GM13976 (cell line): Measurements from ENCODE around the gene TMEM140.

Source experiments
- DNase-seq: peaks from one replicate; pipeline ENCODE4 v3.0.0; 2012; ENCODE audit warnings: low spot score
- CTCF ChIP-seq: IDR thresholded peaks from 2 replicates; pipeline ENCODE4 v1.5.1; 2012; ENCODE audit warnings: borderline replicate concordance, mild to moderate bottlenecking; ENCODE audit not compliant: insufficient read depth; ENCODE audit errors: extremely low read depth, missing control alignments, control extremely low read depth
- in situ Hi-C: fragments of 300-500 bp; cut with MboI; formaldehyde crosslinking; loops from one replicate; pipeline ENCODE4 v1.12.0; 2022; ENCODE audit warnings: low sequenced_read_pairs, mixed read lengths, inconsistent platforms; ENCODE audit not compliant: unreplicated experiment

TMEM140 gene

GRCh38 chr7:135161669-135162068, 13.8 kb downstream of the TMEM140 start:
- TF ChIP-seq CTCF: no peak
- no peak for DNase-seq
- in situ Hi-C loops: no loop called here

- in situ Hi-C loops: no loop called here
- no peak for TF ChIP-seq CTCF
- DNase-seq: no peak
These were observed 14.6 kb downstream of the TMEM140 start for GRCh38 chr7:135162382-135163001.

- in situ Hi-C loops: loop anchor here (5.0 kb wide), 1 partner anchor 172 kb away; no protein-coding TSS in a partner anchor
- DNase-seq: peak; percentile 24
- no peak for TF ChIP-seq CTCF
These were observed 16.6 kb downstream of the TMEM140 start for GRCh38 chr7:135164357-135165061.

GRCh38 chr7:135165862-135166261, 18.0 kb downstream of the TMEM140 start:
- no peak for TF ChIP-seq CTCF
- in situ Hi-C loops: loop anchor here (5.0 kb wide), 1 partner anchor 174 kb away; no protein-coding TSS in a partner anchor
- DNase-seq: peak; percentile 7

- in situ Hi-C loops: loop anchor here (5.0 kb wide), 1 partner anchor 174 kb away; no protein-coding TSS in a partner anchor
- peak; percentile 7 for DNase-seq
- TF ChIP-seq CTCF: no peak
These were observed 18.6 kb downstream of the TMEM140 start for GRCh38 chr7:135166338-135166990.

- DNase-seq: peak; percentile 10
- no peak for TF ChIP-seq CTCF
- in situ Hi-C loops: loop anchor here (5.0 kb wide), 1 partner anchor 175 kb away; no protein-coding TSS in a partner anchor
These were observed 19.6 kb downstream of the TMEM140 start for GRCh38 chr7:135167365-135167917.
